Tongue (tissue), 2 donors: ENCODE measurements around the gene TBXAS1. TPM values are rescaled to one million over a fixed set of nuclear protein-coding genes. Genes with fewer than 3 reads are reported as not detected.

Source experiments
- DNase-seq: peaks from one replicate; pipeline ENCODE4 v3.0.0-alpha.2; 2015
- total RNA-seq: library from RNA; depleted of rRNA; stranded (reverse); fragments of >200 nt; gene quantifications from one replicate; pipeline ENCODE4 v1.2.3, GENCODE V29; 2014

TBXAS1 gene
- 7.6 TPM for total RNA-seq

- no peak for DNase-seq
Measured at GRCh38 chr7:139829025-139829774, at the start of gene TBXAS1. TBXAS1 (plus strand) TSS chr7:139829264; CDS start chr7:139829391, 127 bp downstream.

- DNase-seq: no peak
Measured at GRCh38 chr7:139782932-139783331, 46.1 kb upstream of the TBXAS1 start.

GRCh38 chr7:139783647-139784385 lies 45.2 kb upstream of the TBXAS1 start:
- DNase-seq: no peak

- no peak for DNase-seq
Measured at GRCh38 chr7:139784648-139785047, 44.4 kb upstream of the TBXAS1 start.

GRCh38 chr7:139791316-139791715 lies 37.7 kb upstream of the TBXAS1 start:
- no peak for DNase-seq

- no peak for DNase-seq
Measured at GRCh38 chr7:139797607-139798006, 31.5 kb upstream of the TBXAS1 start.

GRCh38 chr7:139798221-139798620 lies 30.8 kb upstream of the TBXAS1 start:
- no peak for DNase-seq

- no peak for DNase-seq
Measured at GRCh38 chr7:139798892-139799291, 30.2 kb upstream of the TBXAS1 start.

- no peak for DNase-seq
Measured at GRCh38 chr7:139799586-139799985, 29.5 kb upstream of the TBXAS1 start.

- no peak for DNase-seq
Measured at GRCh38 chr7:139804571-139804970, 24.5 kb upstream of the TBXAS1 start.

GRCh38 chr7:139807009-139807408 lies 22.1 kb upstream of the TBXAS1 start:
- no peak for DNase-seq

GRCh38 chr7:139808427-139808826 lies 20.6 kb upstream of the TBXAS1 start:
- no peak for DNase-seq

GRCh38 chr7:139808846-139809442 lies 20.1 kb upstream of the TBXAS1 start:
- DNase-seq: no peak

- DNase-seq: no peak
Measured at GRCh38 chr7:139811066-139811465, 18.0 kb upstream of the TBXAS1 start.

- no peak for DNase-seq
Measured at GRCh38 chr7:139813151-139813550, 15.9 kb upstream of the TBXAS1 start.

- no peak for DNase-seq
Measured at GRCh38 chr7:139813689-139814088, 15.4 kb upstream of the TBXAS1 start.

- DNase-seq: no peak
Measured at GRCh38 chr7:139817249-139817648, 11.8 kb upstream of the TBXAS1 start.

- no peak for DNase-seq
Measured at GRCh38 chr7:139820089-139820488, 9.0 kb upstream of the TBXAS1 start.

GRCh38 chr7:139821349-139822105 lies 7.5 kb upstream of the TBXAS1 start:
- no peak for DNase-seq

- no peak for DNase-seq
Measured at GRCh38 chr7:139822855-139823254, 6.2 kb upstream of the TBXAS1 start.

GRCh38 chr7:139823959-139824521 lies 5.0 kb upstream of the TBXAS1 start:
- DNase-seq: no peak

- DNase-seq: no peak
Measured at GRCh38 chr7:139825666-139826290, 3.3 kb upstream of the TBXAS1 start.
